RKO (cell line): ENCODE data around the gene MYBBP1A.

Experiments
- DNase-seq: peaks from one replicate; pipeline ENCODE4 v3.0.0-alpha.2; 2016; ENCODE audit warnings: low spot score

The MYBBP1A gene

DNA sequence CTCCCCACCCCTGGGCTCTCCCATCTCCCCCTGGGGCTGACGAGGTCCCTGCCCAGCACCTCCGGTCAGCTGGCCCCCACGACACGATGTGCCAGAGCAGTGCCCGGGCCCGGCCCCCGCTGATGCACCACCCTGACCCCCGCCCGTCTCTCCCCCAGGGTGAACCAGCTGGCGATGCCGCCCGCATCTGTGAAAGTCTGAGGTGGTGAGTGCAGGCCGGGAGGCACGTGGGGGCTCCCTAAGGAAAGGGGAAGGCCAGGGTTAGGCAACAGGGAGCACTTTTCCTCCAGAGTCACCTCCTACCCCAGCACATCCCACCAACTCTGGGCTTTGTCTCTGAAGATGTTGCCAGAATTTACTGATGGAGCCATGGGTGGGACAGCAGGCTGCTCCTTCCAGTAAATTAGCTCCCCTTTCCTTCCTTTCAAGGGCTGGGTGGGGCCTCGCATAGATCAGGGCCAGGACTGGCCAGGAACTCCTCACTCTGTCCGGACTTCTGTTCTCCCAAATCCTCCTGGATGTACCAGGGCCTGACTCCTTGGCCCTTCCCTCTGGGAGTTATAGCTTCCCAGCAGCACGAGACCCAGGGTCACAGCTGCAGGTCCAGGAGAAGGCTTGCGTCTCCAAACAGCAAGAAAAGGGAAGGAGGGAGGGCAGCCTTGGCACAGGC, 18.3 kb downstream of the MYBBP1A start:
- DNase-seq: no peak

DNA sequence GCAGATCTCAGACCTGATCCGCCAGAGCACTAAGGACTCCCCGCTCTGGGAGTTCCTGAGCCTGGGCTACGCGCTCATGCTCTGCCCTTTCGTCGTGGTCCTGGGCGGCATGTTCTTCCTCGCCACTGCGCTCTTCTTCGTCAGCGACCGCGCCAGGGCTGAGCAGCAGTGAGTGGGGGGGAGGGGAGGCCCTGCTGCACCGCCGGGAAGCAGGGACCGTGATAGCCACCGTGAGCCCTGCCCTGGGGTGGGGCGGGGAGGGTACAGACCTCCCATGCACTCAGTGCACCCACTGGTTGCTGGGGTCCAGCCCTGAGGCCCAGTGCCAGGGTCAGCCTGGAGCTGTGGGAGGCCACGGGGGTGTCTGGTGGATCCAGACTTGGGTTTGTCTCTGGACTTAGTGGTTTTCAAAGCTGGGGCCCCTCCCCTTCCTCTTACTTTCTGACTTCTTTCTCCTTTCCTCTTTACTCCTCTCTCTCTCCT, 18.9 kb downstream of the MYBBP1A start:
- DNase-seq: no peak

DNA sequence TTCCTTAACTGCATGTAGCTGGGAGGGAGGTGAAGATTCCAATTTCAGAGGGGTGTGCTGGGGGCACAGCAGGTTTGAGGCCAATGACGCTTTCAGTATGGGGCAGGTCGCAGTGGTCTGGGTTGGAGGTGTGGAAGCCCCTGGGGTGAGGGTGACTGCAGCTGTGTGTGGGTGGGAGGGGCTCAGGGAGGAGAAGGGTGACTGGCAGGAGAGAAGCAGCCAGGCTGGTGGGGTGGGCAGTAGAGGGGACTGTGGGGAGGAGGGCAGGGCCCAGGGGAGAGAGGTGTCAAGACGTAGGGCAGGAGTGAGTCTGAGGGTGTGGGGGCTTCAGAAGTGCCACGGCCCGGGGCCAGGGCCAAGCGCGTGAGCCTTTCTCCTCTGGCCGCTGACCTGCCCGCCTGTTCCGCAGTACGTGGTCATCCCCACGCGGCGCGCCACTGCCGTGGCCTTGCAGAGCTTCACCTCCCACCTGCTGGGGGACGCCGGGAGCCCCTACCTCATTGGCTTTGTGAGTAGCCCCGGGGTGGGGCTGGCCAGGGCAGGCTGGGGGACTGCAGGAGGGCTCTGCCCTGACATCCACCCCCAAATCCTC, 19.4 kb downstream of the MYBBP1A start:
- no peak for DNase-seq

DNA sequence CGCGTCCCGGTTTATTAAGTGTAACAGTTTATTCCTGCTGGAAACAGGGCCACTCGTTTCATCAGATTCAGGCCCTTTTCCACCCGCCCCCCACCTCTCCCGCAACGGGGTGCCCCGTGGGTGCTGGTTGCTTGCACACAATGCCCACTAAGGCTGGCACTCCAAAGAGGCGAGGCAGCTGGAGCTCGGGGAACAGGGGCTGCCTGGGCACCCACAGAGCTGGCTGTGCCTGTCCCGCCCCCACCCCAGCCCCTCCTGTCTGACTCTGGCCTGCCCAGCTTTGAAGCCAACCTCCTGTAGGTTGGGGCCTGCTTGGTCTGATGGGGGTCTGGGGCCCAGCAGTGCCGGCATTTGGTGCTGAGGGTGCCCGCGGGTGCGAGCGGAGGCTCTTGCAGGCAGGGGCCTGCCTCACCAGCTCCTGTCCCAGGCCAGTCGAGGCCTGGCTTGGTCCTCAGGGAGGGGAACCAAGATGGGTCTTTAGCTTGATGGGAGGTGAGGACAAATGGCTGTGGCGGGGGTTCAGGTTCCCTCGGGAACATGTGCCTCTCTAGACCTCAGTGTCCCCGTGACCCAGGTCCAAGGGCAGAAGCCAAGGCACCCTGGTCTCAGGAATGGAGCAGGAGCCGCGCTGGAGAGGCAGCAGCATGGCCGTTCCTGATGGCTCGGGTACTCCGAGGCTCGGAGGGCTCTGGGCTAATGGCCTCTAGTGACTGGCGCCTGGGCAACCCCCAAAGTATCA, 20.1 kb downstream of the MYBBP1A start:
- no peak for DNase-seq

DNA sequence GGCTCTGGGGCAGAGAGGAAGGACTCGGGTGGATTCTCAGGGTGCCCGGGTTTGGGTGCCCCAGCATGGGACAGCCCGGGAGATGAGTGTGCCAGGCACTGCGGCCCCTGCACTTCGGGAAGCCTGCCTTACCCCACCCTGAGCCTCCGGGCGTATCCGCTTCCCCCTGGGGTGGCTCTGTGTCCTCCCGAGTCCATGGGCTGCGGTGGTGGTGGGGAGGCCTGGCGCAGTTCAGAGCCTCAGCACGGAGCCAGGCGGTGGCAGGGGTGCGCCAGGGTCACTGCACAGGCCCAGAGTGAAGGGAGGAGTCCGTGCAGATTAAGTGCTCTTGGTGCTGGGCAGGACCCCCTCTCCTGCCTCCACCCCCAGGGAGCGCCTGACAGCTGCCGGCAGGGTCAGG, 20.7 kb downstream of the MYBBP1A start:
- DNase-seq: no peak

DNA sequence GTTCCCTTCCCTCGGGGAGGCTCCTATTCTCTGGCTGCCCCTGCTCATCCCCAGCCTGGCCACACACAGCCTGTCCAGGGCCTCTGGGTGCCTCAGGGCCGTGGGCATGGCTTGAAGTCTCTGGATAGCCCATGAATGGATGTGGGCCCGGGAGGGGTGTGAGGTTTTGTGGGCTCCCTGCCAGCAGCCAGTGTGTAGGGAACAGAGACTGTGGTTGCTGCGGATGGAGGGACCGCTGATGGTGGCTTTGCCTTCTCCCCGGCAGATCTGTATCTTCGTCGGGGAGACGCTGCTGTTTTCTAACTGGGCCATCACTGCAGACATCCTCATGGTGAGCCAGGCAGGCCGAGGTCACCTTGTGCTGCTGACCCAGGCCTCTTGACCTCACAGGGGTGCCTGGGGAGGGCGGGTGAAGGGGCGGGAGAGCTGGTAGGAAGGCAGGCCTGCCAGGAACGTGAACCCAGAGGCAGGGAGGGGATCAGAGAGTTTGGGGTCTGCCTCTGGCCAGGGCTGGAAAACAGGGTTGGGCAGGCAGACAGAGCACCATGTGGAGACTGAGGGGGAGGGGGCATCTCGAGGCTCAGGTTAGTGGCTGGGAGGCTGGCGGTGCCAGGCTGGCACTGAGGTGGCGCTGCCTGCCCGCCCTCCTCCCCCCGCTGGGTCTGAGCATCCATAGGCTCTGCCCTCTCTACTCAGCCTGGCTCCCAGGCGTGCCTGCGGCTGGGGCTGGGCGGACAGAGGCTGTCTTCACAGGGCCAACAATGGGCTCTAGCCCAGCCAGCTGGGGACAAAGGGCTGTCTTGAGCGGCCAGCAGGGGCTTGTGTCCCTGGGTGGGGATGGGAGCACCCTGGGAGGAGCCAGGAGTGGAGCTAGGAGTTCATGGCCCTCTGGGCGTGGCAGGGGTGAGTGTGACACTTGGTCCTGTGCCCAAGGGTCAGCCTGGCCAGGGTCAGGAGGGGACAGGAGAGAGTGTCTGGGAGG, 21.4 kb downstream of the MYBBP1A start:
- DNase-seq: no peak

DNA sequence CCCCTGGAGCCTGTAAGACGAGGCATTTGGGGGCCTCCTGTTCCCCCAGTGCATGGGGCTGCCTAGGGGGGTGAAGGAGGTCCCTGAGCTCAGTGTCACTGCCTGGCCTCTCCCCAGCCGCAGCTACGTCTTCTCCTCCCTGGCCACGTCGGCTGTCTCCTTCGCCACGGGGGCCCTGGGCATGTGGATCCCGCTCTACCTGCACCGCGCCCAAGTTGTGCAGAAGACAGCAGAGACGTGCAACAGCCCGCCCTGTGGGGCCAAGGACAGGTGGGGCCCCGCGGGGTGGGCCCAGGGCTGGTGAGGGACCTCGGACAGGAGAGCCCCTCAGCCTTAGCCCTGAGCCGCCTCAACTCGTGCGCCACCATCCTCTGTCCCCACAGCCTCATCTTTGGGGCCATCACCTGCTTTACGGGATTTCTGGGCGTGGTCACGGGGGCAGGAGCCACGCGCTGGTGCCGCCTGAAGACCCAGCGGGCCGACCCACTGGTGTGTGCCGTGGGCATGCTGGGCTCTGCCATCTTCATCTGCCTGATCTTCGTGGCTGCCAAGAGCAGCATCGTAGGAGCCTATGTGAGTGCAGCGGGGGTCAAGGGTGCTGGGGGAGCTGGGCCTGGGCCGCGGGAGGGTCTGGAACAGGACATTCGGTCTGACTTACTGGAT, 22.2 kb downstream of the MYBBP1A start:
- DNase-seq: no peak

DNA sequence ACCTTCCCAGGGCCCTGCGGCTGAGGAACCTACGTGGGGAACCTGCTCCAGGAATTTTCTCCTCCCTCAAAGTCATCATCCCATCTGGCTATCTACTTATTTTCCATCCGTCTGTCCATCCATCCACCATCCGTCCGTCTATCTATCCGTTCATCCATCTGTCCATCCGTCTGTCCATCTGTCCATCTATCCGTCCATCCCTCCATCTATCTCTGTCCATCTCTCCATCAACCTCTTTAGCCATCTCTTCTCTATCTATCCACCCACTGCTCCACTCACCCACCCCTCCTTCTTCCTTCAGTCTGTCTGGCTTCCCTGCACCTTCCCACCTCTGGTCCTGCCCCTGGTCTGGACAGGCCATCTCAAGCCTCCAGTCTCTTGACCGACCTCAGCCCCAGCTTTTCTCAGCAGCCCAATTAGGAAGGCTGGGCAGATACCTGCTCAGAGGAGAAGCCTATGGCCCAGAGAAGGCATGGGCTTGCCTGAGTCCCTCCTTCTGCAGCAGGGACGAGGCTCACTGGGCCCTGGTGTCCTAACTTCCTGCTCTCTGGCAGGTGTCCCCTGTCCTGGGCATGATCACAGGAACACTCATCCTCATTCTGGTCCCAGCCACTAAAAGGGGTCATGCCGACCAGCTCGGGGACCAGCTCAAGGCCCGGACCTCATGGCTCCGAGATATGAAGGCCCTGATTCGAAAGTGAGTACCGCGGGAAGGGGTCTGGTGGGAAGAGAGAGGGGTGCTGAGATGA, 23.0 kb downstream of the MYBBP1A start:
- DNase-seq: no peak

DNA sequence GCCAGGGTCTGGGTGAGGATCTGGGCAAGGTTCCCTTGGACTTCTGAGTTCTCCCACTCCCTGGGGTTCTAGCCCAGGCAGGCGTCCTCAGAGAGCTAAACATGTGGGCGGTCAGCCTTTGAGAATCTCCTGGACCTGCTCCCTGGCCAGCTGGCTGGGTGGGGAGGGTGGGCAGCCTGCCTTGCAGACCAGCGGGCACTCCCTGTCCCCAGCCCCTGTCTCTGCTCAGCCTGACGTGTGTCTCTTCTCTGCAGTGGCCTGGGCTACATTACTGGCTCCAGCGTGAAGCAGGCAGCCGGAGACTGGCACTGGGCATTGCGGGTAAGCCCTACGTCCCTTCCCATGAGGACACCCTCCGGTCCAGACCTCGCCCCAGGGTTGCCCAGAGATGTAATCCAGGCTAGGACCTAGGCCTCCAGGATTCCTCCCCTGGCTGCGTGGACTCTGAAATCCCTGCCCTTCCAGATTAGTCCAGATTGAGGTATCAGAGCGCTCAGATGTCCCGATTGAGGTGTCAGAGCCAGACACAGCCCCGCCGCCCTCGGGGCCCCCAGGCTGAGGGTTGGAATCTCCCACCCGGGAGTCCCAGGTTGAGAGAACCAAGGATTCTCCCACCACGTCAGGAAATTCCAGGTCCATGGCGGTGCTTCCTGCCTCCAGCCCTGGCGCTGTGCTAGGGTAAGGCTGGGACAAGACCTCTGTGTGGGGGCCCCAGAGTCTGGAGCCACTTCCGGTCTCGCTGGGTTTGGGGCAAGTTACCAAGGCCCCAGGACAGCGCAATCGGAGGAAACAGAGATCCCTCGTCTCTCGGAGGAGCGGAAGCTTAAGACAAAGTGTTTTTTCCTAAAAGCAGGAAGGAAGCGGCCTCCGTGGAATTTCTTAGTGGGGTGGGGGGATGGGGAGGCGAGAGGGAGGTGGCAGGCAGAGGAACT, 24.1 kb downstream of the MYBBP1A start:
- DNase-seq: no peak

DNA sequence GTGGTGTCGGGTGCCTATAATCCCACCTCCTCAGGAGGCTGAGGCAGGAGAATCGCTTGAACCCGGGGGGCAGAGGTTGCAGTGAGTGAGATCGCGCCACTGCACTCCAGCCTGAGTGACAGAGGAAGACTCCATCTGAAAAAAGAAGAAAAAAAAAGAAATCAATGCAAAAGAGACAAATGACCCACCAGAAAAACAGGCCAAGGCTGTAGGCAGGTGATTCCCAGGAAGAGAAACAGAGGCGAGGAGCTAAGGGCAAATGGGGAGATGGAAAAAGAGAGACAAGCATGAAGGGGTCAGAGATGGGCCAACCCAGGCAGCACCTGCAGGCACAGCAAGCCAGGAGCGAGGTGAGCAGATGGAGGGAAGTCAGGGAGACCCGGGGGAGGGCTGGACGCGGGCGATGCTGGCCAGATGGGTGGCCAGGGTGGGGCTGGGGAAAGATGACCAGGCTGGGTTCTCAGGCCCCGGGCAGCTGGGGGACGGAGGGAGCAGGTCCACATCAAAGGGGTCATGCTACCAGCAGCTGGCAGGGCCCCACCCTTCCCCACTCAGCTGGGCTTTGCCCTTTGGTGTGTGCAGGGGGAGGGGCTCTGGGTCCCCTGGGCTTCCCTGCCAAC, 25.5 kb downstream of the MYBBP1A start:
- DNase-seq: no peak

DNA sequence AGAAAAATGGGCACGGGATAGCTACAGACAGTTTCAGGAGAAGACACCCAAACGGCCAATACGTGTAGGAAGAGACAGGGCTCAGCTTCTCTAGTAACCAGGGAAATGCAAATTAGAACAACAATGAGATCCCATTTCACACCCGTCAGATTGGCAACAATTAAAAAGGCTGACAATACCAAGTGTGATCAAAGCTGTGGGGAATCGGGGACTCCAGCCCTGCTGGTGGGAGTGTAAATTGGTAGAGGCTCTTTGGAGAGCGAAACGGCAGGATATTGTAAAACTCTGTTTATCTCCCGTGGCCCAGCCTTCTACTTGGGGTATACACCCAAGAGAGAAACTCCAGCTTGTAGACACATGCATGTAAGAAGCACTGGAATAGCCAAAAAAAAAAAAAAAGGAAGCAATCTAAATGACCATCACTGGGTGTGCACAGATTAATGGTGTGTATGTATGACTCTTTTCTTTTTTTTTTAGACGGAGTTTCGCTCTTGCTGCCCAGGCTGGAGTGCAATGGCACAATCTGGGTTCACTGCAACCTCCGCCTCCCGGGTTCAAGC, 27.5 kb downstream of the MYBBP1A start:
- DNase-seq: no peak

DNA sequence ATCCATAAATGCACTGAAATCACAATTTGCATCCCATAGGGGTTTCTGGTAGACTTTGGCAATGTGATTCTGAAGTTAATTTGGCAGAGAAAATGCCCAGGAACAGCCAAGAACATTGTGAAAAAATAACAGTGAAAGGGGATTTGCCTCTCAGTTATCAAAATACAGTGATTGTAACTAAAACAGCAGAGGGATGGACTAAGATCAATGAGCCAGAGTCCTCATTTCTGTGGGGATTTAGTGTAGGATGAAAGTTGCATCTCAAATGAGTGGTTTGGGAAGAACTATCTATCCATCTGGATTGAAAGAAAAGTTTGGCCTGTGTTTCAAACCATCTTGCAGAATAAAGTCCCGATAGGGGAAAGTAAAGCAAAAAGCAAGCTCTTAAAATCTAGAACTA, 28.1 kb downstream of the MYBBP1A start:
- no peak for DNase-seq

DNA sequence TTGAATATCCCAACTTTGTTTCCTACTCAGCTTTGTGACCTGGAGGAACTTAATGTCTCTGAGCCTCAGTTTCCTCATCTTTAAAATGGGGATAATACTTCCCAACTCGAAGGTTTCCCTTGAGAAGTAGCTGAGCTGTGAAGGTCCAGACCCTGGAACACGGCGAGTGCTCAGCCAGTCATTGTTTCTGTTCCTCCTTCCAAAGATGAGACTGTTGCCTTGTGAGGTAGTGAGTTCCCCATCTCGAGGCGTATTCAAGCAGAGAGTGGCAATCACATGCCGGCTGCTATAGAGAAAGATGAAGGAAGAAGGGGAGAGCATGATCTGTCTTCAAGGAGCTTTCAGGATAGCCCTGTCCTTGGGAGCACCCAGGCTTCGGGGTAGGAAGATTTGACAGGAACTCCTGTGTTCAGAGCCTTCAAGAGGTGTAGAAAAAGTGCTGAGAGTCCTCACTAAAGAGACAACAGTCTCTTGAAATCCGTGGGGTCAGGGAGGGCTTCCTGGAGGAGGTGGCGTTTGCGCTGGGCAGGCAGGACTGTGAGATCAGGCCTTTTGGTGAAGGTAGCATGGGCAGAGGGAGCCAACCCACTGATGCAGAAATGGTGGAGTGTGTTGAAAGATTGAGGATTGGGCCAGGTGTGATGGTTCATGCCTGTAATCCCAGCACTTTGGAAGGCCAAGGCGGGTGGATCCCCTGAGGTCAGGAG, 29.3 kb downstream of the MYBBP1A start:
- no peak for DNase-seq

DNA sequence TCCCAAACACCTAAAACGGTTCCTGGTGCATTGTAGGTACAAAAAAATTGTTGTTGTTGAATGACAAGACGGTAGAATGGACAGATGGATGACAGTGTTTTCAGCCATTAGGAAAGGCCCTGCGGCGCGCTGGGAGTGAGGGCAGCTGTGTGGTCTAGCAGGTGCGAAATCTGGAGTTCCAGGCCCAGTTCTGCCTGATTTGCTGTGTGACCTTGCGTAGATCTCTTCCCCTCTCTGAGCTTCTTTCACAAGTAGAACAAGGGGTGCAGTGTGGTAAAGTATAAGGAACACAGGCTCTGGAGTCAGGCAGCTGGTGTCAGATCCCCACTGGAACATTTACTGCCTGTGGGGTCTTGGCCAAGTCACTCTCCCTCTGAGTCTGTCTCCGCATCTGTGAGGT, 31.2 kb downstream of the MYBBP1A start:
- no peak for DNase-seq

DNA sequence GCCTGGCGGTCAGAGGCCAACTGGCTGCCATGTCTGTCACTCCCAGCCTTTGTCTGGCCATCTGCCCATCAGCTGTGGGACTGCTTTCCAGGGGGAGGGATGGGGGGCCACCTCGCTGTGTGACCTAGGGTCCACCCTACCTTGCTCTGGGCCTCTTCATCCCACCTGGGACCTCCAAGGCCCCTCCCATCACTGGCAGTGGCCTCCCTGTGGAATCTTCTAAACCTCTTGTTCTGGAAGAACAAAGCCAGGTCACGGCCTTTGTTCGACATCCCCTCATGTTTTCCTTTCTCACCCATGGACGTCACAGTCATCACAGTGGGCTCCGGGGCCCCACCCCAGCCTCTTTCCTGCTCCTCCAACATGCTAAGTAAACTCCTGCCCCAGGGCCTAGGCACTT, 32.5 kb downstream of the MYBBP1A start:
- no peak for DNase-seq

DNA sequence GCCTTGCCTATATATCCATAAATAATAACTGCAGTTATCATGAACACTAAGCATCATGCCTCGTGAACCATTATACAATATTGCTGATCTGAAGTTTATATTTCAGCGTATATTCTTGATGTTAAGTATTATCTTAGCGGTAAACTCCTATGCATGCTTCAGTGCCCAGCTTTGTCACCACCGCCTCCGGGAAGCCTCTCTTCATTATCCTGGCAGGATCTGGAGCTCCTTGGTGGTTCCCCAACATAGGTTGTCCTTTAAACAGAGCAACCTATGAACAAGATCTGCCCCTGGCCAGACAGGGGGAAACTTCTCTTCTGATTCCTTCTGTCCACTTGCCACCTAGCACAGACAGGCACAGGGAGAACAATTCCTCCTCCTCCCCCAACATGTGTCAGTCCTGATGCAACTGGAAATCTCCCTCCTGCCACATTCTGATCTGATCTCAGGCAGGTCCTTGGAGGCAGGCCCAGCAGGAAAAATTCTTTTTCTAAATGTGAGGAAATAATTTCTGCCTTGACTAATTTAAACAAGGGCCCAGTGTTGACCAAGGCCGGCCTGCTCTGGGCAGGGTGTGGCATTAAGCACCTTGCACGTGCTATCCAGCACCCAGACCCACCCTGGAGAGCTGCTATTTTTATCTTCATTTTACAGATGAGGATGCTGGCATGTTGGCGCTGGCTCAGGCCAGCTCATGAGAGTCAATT, 34.1 kb downstream of the MYBBP1A start:
- no peak for DNase-seq

DNA sequence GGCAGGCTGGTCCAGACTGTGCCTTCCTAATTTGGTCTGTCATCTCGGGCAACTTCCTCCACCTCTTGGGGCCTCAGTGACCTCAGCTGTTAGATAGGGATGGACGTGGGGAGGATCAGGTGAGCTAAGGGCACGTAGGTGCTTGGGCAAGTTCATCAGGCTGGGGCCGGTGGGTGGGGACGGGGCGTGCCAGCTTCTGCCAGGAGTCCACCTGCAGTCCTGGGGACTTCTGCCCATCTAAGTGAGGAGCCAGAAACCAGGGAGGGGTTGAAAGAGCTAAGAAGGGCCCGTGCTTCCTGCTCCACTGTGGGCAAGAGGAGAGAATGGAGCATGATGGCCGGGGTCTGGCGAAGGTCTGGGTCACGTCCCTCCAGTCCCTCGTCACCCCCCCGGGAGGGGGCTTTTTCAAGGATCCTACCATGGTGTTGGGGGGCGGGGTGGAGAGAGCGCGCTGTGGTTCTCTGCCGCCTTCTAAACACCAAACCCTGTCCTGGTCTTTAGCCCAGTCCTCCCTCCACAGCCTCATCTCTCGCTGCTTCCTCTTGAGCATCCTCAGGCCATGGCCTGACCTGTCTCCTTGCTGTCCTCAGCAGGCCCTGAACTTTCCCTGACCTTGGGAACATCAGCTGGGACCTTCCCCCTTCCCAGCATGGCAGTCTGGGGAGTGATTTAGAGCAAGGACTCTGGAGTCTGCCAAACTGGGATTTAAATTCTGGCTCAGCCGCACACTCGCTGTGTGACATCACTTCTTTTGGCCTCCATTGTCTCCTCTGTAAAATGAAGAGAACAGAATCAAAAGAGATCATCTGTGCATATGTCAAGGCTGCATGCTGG, 34.9 kb downstream of the MYBBP1A start:
- DNase-seq: no peak
